Measurements from ENCODE around the gene STOX2. TPM values are rescaled to one million over a fixed set of nuclear protein-coding genes. Genes with fewer than 3 reads are reported as not detected.
A peak's percentile ranks its signal among the peaks of the same experiment; 100 is the strongest.
"Not testable (repeated sequence)": the region's sequence is repeated elsewhere in the genome, so short reads cannot be mapped to it uniquely, and the experiment has no call there.

STOX2 gene
- total RNA-seq, 1 experiment from 2014 or later = 28.9 TPM

DNA sequence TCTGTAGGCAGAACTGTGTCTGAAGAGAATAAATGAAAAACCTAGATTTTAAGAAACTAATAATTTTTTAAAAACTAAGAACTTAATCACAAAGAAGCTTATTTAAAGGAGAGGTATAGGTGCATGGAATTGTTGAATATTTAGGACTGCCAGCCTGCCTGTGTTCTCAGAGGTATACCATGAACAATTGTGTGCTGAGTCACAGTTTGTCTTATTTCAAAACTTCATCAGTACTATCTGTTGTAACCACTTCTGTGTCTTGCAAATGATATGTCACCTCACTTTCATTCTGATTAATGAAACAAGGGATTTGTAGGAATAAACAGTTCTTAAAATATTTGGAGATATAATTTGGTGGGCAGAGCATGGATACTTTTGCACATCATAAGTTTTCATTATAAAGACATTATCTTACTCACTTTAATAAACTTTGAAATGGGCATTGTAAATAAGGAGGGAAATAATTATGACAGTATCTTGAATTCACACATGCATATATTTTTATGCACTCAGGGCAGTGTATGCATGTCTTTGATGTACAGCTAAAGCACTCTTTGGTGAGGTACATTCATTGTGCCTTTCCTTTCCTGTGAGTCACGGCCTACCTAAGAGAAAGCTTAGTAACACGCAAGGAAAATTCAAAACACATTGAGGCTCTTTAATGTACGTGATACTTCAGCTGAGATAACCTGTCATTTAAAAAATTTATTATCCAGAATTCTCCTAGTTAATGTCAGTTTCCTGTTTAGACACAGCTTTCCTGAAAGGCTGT is 31.7 kb downstream of the STOX2 start:
- no peak for DNase-seq
- Histone ChIP-seq H3K27me3 (ENCODE audit: control insufficient read depth, insufficient read depth, low read length) (no peaks in the 10 kb centered on the region), H3K4me3 (ENCODE audit: insufficient read depth, low read depth, low read length) (no peak overlapping the region), H3K36me3 (replicated peaks; ENCODE audit: control insufficient read depth, insufficient read depth, low read length) (no peaks in the 10 kb centered on the region)

DNA sequence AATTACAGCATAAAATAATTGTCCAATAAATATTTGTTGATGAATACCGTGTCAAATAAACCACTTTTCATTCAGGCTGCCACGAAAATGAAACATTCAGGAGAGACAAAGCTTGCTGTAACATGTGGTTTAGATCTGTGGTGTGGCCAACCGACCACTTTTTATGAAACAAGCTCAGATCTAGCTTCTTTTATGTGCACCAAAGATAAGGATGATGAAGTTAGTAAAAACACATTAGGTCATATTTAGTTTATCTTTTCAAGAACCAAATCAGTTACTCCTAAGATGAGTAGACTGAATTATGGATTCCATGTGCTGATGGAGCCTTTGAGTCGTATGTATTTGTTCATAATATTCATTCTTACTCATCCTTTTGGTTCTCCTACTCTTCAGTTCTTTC is 35.8 kb downstream of the STOX2 start:
- no peak for DNase-seq
- H3K4me3 ChIP-seq (ENCODE audit: insufficient read depth, low read depth, low read length) = no peak overlapping the region
- H3K27me3 ChIP-seq (ENCODE audit: control insufficient read depth, insufficient read depth, low read length) = no peaks in the 10 kb centered on the region
- no peaks in the 10 kb centered on the region for H3K36me3 ChIP-seq (replicated peaks; ENCODE audit: control insufficient read depth, insufficient read depth, low read length)

DNA sequence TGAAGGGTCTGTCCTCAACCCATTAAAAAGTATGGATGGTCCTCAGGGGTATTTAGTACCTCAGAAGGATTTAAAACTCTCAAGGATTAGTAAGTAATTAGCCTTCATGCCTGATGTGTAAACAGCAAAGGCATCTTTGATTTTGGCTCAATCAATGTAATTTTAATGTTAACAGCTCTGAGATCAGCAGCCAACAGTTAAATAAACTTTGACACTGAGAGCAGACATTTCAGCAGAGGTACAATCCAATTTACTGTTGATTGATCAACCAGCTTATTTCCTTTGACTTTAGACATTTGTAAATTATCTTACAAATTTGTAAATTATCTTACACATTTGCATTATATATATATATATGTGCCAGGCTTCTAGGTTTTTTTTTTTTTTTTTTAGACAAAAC is 36.9 kb downstream of the STOX2 start:
- no peak overlapping the region for H3K4me3 ChIP-seq (ENCODE audit: insufficient read depth, low read depth, low read length)
- no peaks in the 10 kb centered on the region for H3K36me3 ChIP-seq (replicated peaks; ENCODE audit: control insufficient read depth, insufficient read depth, low read length)
- no peak for DNase-seq
- H3K27me3 ChIP-seq (ENCODE audit: control insufficient read depth, insufficient read depth, low read length) = no peaks in the 10 kb centered on the region

DNA sequence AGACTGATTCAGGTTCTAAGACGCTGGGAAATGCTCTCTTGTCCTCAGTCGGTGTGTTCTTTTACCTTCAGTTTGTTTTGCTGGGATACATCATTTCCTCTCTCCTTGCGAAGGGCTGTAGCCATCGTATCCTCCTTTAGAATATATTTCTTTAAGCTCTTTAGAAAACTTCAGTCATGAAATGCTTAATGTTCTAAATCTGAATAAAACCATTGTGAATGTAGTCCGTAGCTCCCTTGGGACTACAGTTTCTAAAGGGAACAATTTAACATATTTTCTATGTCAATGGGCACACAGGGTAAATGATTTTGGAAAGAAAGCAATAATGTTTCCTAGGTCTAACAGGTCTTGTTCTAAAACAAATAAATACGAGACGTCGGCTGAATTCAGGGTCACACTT is 40.6 kb downstream of the STOX2 start:
- Histone ChIP-seq H3K36me3 (replicated peaks; ENCODE audit: control insufficient read depth, insufficient read depth, low read length) (no peaks in the 10 kb centered on the region), H3K27me3 (ENCODE audit: control insufficient read depth, insufficient read depth, low read length) (no peaks in the 10 kb centered on the region), H3K4me3 (ENCODE audit: insufficient read depth, low read depth, low read length) (no peak overlapping the region)
- no peak for DNase-seq

DNA sequence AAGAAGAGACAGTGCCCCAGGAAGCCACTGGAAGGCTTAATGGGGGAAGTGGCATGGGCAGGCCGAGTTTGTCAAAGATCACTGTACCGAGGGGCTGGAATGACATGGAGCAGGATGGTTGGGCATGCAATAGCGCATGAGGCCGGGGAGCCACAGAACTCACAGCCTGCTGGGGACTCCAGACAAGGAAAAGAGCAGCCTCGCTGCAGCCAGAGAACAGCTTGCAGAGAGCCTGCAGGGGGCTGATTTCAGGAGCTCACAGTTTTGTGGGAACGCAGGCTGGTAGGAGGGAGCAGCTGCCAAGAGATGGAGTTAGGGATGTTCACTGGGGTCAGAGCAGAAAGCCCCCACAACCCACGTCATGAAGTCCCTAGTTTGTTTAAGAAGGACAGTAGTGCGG is 45.4 kb downstream of the STOX2 start:
- Histone ChIP-seq H3K27me3 (ENCODE audit: control insufficient read depth, insufficient read depth, low read length) (no peaks in the 10 kb centered on the region), H3K36me3 (replicated peaks; ENCODE audit: control insufficient read depth, insufficient read depth, low read length) (no peaks in the 10 kb centered on the region), H3K4me3 (ENCODE audit: insufficient read depth, low read depth, low read length) (no peak overlapping the region)
- DNase-seq = no peak

DNA sequence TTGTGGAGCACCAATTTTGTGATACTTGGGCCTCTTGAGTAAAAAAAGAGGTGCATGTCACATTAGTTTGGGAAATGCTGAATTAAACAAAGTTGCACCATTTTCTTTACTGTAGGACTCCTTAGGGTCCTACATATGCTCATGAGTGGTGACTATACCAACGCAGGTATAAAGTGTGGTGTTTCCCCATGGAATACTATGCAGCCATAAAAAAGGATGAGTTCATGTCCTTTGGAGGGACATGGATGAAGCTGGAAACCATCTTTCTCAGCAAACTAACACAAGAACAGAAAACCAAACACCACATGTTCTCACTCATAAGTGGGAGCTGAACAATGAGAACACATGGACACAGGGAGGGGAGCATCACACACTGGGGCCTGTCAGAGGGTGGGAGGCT is 47.5 kb downstream of the STOX2 start:
- not testable (repeated sequence) for H3K36me3 ChIP-seq (replicated peaks; ENCODE audit: control insufficient read depth, insufficient read depth, low read length); H3K4me3 ChIP-seq (ENCODE audit: insufficient read depth, low read depth, low read length); H3K27me3 ChIP-seq (ENCODE audit: control insufficient read depth, insufficient read depth, low read length); DNase-seq

DNA sequence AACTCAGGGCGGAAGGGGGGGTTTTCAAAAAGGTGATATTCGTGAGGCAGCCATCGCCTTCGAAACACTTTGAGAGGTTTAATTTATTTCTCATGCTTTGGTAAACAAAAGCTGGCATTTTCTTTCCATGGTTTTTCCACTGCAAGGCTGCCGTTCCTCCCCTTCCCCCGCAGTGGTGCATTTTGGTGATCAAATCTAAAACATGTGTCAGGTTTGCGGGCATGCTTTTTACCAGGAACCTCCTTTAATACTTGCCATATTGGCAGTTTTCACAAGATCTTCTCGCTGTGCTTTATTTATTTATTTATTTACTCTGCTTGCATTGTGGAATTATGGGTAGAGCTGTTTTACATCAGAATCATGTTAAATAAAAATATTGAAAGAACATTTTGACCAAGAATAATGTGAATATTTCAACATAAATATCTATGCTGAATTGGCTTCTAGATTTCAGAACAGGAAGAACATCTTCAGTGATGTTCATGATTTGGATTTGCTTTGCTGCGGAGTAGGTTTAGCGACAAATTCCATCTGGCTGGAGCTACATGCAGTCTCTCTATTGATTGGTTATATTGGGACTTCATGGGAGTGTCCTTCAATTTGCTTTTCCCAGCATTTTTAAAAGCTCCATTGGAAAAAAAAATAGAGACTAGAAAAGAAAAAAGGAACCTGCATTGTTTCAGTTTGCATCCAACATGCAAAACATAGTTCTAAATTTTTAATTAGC is 54.4 kb downstream of the STOX2 start:
- Histone ChIP-seq H3K4me3 (ENCODE audit: insufficient read depth, low read depth, low read length) (no peak overlapping the region), H3K36me3 (replicated peaks; ENCODE audit: control insufficient read depth, insufficient read depth, low read length) (no peaks in the 10 kb centered on the region), H3K27me3 (ENCODE audit: control insufficient read depth, insufficient read depth, low read length) (no peaks in the 10 kb centered on the region)
- no peak for DNase-seq

DNA sequence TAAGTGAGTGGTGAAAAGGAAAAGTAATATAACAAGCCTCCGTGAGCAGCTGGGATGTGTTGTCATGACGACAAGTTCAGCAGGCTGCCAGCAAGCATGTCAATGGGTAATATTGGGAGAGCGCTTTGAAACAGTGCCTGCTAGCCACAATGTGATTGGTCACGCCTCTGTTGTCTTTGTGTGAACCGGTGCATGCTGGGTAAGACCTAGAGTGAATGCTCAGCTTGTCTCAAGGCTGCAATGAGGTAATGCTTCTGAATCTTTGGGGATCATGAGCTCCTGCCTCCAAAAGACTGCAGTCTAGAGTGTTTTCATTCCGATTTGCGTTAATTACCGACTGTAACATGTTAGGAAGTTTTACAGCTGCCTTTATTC is 54.9 kb downstream of the STOX2 start:
- no peaks in the 10 kb centered on the region for H3K36me3 ChIP-seq (replicated peaks; ENCODE audit: control insufficient read depth, insufficient read depth, low read length)
- peak; percentile 63 for DNase-seq
- no peaks in the 10 kb centered on the region for H3K27me3 ChIP-seq (ENCODE audit: control insufficient read depth, insufficient read depth, low read length)
- no peak overlapping the region for H3K4me3 ChIP-seq (ENCODE audit: insufficient read depth, low read depth, low read length)

DNA sequence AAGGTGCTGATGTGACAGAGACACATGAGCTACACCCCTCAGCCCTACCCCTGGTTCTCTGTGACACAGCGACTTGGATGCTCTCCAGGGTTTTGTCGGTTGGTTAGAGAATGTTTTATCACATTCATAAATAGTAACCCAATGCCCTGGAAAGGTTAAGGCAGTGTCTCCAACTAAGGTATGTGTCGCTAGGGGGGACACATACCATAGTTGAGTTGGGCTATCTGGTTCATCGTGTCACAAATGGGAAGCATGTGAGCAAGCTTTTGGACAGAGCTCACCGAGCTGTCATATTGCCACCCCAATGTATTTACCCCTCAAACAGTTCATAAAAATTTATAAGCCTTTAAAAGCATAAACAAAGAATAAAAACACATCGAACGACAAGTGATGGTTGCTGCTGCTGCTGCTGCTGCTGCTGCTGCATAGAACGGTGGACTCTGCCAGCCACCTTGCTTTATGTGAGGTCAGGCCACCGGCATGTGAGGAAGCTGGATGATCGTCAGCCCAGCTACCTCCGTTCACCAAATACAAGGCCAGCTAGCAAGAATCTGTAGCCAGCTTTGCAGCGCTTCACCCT is 55.9 kb downstream of the STOX2 start:
- no peak for DNase-seq
- no peak overlapping the region for H3K4me3 ChIP-seq (ENCODE audit: insufficient read depth, low read depth, low read length)
- no peaks in the 10 kb centered on the region for H3K36me3 ChIP-seq (replicated peaks; ENCODE audit: control insufficient read depth, insufficient read depth, low read length)
- H3K27me3 ChIP-seq (ENCODE audit: control insufficient read depth, insufficient read depth, low read length) = no peaks in the 10 kb centered on the region

DNA sequence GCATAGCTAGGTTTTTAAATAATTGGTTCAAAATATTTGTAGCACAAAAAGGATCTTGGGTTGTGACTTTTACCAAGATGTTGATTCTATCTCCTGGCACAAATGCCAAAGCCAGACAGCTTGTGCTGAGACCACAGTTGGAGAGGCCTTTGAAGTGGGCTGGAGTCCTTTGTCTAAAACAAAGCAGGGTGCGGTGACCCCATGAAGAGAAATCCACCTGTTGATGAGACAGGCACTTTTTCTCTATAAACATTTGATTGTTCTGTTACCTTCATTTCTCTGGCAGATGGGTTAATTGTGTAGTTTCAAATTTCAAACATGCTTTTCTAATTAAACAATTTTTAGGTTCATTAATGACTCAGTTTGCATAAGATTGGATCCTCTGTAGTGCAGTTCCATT is 56.7 kb downstream of the STOX2 start:
- Histone ChIP-seq H3K36me3 (replicated peaks; ENCODE audit: control insufficient read depth, insufficient read depth, low read length) (no peaks in the 10 kb centered on the region), H3K4me3 (ENCODE audit: insufficient read depth, low read depth, low read length) (no peak overlapping the region), H3K27me3 (ENCODE audit: control insufficient read depth, insufficient read depth, low read length) (no peaks in the 10 kb centered on the region)
- no peak for DNase-seq

DNA sequence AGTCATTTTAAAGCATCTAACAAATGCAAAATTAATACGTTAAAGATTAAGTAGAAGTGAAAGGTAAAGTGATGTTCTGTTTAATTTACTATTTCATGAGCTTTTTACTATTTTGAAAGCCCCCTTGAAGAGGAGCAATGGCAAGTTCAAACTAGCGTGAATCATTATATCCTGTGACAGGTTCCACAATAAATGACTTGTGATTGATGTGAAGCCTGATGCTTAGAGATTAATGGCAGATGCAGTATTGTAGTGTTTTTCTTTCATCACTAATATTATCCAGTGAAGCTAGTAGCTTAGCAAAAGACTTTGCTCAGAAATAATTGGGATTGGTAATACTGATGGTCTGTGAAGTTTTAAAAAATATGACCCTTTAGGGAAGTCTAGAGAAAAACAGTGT is 57.3 kb downstream of the STOX2 start:
- DNase-seq = no peak
- no peak overlapping the region for H3K4me3 ChIP-seq (ENCODE audit: insufficient read depth, low read depth, low read length)
- no peaks in the 10 kb centered on the region for H3K27me3 ChIP-seq (ENCODE audit: control insufficient read depth, insufficient read depth, low read length)
- H3K36me3 ChIP-seq (replicated peaks; ENCODE audit: control insufficient read depth, insufficient read depth, low read length) = no peaks in the 10 kb centered on the region

DNA sequence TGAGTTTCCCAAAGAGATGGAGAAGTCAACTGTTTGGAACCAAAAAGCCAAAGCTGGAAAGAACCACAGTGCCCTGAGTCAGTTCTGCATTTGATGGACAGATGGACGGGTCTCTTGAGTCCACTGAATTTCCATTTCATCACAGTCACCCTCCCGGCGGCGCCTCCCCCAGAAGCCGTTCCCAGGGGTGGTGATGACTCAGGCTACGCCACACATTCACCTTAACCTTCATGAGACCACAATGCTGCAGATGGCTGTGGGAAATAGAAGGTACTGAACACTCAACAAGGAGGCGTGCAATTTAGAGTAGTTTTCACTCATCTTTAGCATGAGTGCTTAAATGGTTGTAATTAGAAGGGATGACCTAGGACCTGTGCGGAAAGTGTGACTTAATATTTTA is 61.3 kb downstream of the STOX2 start:
- H3K36me3 ChIP-seq (replicated peaks; ENCODE audit: control insufficient read depth, insufficient read depth, low read length) = no peaks in the 10 kb centered on the region
- H3K27me3 ChIP-seq (ENCODE audit: control insufficient read depth, insufficient read depth, low read length) = no peaks in the 10 kb centered on the region
- H3K4me3 ChIP-seq (ENCODE audit: insufficient read depth, low read depth, low read length) = no peak overlapping the region
- DNase-seq = no peak

DNA sequence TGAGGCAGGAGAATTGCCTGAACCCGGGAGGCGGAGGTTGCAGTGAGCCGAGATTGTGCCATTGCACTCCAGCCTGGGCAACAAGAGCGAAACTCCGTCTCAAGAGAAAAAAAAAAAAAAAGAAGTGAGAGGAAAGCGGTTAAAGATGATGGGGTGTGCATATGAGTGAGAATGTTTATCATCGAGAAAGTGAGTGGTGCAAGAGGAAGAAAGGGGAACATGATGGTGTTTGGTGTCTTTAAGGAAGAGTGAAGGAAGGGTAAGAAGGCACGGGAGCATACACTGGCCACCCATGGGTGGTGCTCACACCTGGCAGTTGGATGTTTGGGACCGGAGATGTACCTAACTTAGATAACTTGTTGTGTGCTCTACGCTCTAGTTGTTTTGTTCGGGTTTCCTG is 62.2 kb downstream of the STOX2 start:
- Histone ChIP-seq H3K36me3 (replicated peaks; ENCODE audit: control insufficient read depth, insufficient read depth, low read length) (no peaks in the 10 kb centered on the region), H3K4me3 (ENCODE audit: insufficient read depth, low read depth, low read length) (no peak overlapping the region), H3K27me3 (ENCODE audit: control insufficient read depth, insufficient read depth, low read length) (no peaks in the 10 kb centered on the region)
- no peak for DNase-seq

DNA sequence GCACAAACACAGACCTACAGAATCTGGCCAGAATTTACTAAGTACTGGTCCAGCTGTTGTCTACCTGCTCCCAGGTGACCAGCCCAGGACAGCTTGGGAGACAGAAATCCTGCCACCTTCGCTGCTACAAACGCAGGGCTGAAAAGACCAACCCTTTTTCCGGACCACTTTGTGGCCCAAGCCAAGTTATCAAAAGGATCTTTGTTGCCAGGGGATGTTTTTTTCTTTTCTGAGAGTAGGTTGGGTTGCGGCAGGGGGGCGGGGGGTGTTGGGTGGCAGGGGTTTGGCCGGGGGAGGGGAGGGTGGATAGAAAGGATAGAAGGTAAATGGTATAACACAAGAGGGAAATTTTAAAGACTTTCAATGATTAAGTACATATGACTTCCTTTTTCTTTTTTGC is 63.4 kb downstream of the STOX2 start:
- DNase-seq = peak; percentile 64
- H3K36me3 ChIP-seq (replicated peaks; ENCODE audit: control insufficient read depth, insufficient read depth, low read length) = no peaks in the 10 kb centered on the region
- no peak overlapping the region for H3K4me3 ChIP-seq (ENCODE audit: insufficient read depth, low read depth, low read length)
- no peaks in the 10 kb centered on the region for H3K27me3 ChIP-seq (ENCODE audit: control insufficient read depth, insufficient read depth, low read length)

DNA sequence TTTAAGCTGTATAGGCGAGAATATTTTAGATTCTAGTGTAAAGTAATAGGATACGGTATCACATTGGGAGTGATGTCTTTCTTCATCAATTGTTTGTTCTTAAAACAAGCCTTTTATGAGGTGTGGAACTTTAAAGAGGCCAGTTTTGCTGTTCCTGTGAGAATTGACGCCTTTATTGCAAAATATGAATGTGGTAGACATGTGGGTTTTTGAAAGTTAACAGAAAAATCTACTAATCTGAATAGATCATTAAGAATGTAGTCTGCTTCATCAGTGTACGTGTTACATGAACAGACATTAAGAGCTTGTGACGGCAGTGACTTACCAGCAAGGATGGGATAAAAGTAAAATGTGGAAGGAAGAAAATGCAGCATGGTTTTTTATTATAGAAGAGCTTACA is 63.8 kb downstream of the STOX2 start:
- Histone ChIP-seq H3K4me3 (ENCODE audit: insufficient read depth, low read depth, low read length) (no peak overlapping the region), H3K36me3 (replicated peaks; ENCODE audit: control insufficient read depth, insufficient read depth, low read length) (no peaks in the 10 kb centered on the region), H3K27me3 (ENCODE audit: control insufficient read depth, insufficient read depth, low read length) (no peaks in the 10 kb centered on the region)
- no peak for DNase-seq

All from H7 (cell line).